H1 (cell line): ENCODE measurements around the gene GATB. TPM values are rescaled to one million over a fixed set of nuclear protein-coding genes. Genes with fewer than 3 reads are reported as not detected.

Source experiments
- CTCF ChIA-PET: fragments of 300-600 bp; sonication (Branson Sonifier 250); formaldehyde crosslinking; loops from one replicate; lab custom pipeline; 2021; ENCODE audit not compliant: partially characterized antibody; lab: Charles Lee
- POLR2A ChIA-PET: fragments of 300-600 bp; sonication (Branson Sonifier 250); formaldehyde crosslinking; loops from one replicate; lab custom pipeline; 2021; ENCODE audit warnings: inconsistent platforms; ENCODE audit not compliant: partially characterized antibody; lab: Charles Lee
- DNase-seq, 2 experiments: peaks; one replicate each; pipeline versions ENCODE4 v3.0.0 to v3.0.0-alpha.2; 2010 to 2022; ENCODE audit warnings: low spot score in 2 of 2, low read depth in 1 of 2, mixed read lengths in 1 of 2
- FAIRE-seq: peaks from 2 replicates; lab custom pipeline; 2011; peaks lifted over from hg19 to GRCh38; lab: Jason Lieb, UNC
- H2AFZ ChIP-seq: 2 replicates; pipeline ENCODE4 v1.8.1; 2012; ENCODE audit warnings: low read length, inconsistent platforms
- H2AK5ac ChIP-seq: 2 replicates; pipeline ENCODE4 v1.6.1; 2013; ENCODE audit warnings: low read depth, low read length
- H2BK120ac ChIP-seq: replicated peaks from 2 replicates; pipeline ENCODE3; 2013; ENCODE audit warnings: low read depth, low read length, inconsistent platforms
- H2BK12ac ChIP-seq: 2 replicates; pipeline ENCODE4 v1.6.1; 2013; ENCODE audit warnings: low read depth, low read length
- H2BK15ac ChIP-seq: 2 replicates; pipeline ENCODE4 v1.6.1; 2013; ENCODE audit warnings: low read length
- H2BK20ac ChIP-seq: 2 replicates; pipeline ENCODE4 v1.6.1; 2013; ENCODE audit warnings: low read length
- H2BK5ac ChIP-seq: 2 replicates; pipeline ENCODE4 v1.6.1; 2013; ENCODE audit warnings: low read depth, low read length
- H3K14ac ChIP-seq: 2 replicates; pipeline ENCODE4 v1.6.1; 2013; ENCODE audit warnings: inconsistent platforms; ENCODE audit not compliant: insufficient read length
- H3K18ac ChIP-seq: 2 replicates; pipeline ENCODE4 v1.6.1; 2013; ENCODE audit warnings: low read length; ENCODE audit errors: extremely low read depth
- H3K23ac ChIP-seq: 2 replicates; pipeline ENCODE4 v1.6.1; 2013; ENCODE audit warnings: inconsistent platforms; ENCODE audit not compliant: insufficient read length
- H3K23me2 ChIP-seq: 2 replicates; pipeline ENCODE4 v1.6.1; 2013; ENCODE audit warnings: low read depth, low read length
- H3K27ac ChIP-seq: 2 replicates; pipeline ENCODE4 v1.6.1; 2011; ENCODE audit warnings: low read depth, low read length, inconsistent platforms
- H3K27me3 ChIP-seq, 4 experiments: replicated peaks in 1 of 4; 1 replicate in 1 of 4; 2 replicates in 3 of 4; pipeline versions ENCODE4 v1.6.1 to v1.8.1; 2011 to 2013; ENCODE audit warnings: low read length in 3 of 4, mild to moderate bottlenecking in 3 of 4, inconsistent platforms in 2 of 4, mixed read lengths in 2 of 4, moderate library complexity in 1 of 4; ENCODE audit not compliant: control insufficient read depth in 3 of 4, insufficient read depth in 3 of 4; ENCODE audit errors: extremely low read depth in 1 of 4
- H3K36me3 ChIP-seq, 4 experiments: 2 replicates each; pipeline versions ENCODE4 v1.6.1 to v1.8.1; 2011 to 2013; ENCODE audit warnings: mild to moderate bottlenecking in 4 of 4, low read length in 3 of 4, moderate library complexity in 2 of 4, control low read depth in 1 of 4, inconsistent platforms in 1 of 4; ENCODE audit not compliant: insufficient read depth in 4 of 4, control insufficient read depth in 2 of 4
- H3K4ac ChIP-seq: replicated peaks from 2 replicates; pipeline ENCODE3; 2013; ENCODE audit warnings: low read length, low read depth, mixed read lengths, inconsistent platforms; ENCODE audit not compliant: insufficient read length
- H3K4me1 ChIP-seq, 4 experiments: replicated peaks in 1 of 4; 1 replicate in 1 of 4; 2 replicates in 3 of 4; pipeline versions ENCODE4 v1.6.1 to v1.8.1; 2011 to 2013; ENCODE audit warnings: low read length in 3 of 4, inconsistent platforms in 2 of 4, mixed read lengths in 1 of 4; ENCODE audit not compliant: insufficient read depth in 4 of 4, control insufficient read depth in 3 of 4
- H3K4me2 ChIP-seq, 2 experiments: 2 replicates each; pipeline versions ENCODE4 v1.6.1 to v1.8.1; 2011 to 2013; ENCODE audit warnings: low read depth in 2 of 2, low read length in 2 of 2, control low read depth in 1 of 2, inconsistent platforms in 1 of 2, mild to moderate bottlenecking in 1 of 2; ENCODE audit not compliant: insufficient read depth in 1 of 2
- H3K4me3 ChIP-seq, 4 experiments: fragments of 200-600, 300-600 bp in 1 of 4; sonication (generic), shearing (Covaris generic), sonication (Bioruptor Twin) in 1 of 4; 2 replicates each; pipeline versions ENCODE4 v1.5.1 to v1.8.1; 2011 to 2016; ENCODE audit warnings: low read length in 4 of 4, low read depth in 3 of 4, control low read depth in 2 of 4, inconsistent platforms in 2 of 4, mild to moderate bottlenecking in 2 of 4, mixed read lengths in 1 of 4, moderate library complexity in 1 of 4; ENCODE audit not compliant: insufficient read depth in 2 of 4; ENCODE audit errors: extremely low read depth in 1 of 4
- H3K56ac ChIP-seq: replicated peaks from 2 replicates; pipeline ENCODE3; 2013; ENCODE audit warnings: low read depth, mild to moderate bottlenecking, mixed read lengths, low read length, inconsistent platforms; ENCODE audit not compliant: insufficient read length
- H3K79me1 ChIP-seq: 2 replicates; pipeline ENCODE4 v1.6.1; 2013; ENCODE audit warnings: low read depth, low read length, control low read depth
- H3K79me2 ChIP-seq, 2 experiments: 2 replicates each; pipeline versions ENCODE4 v1.6.1 to v1.8.1; 2012 to 2013; ENCODE audit warnings: low read length in 2 of 2, mild to moderate bottlenecking in 2 of 2, inconsistent platforms in 1 of 2; ENCODE audit not compliant: insufficient read depth in 2 of 2, control insufficient read depth in 1 of 2
- H3K9ac ChIP-seq, 4 experiments: replicated peaks in 1 of 4; 1 replicate in 1 of 4; 2 replicates in 3 of 4; pipeline versions ENCODE4 v1.6.1 to v1.8.1; 2011 to 2013; ENCODE audit warnings: low read depth in 3 of 4, low read length in 3 of 4, control low read depth in 2 of 4, mild to moderate bottlenecking in 2 of 4, moderate library complexity in 2 of 4, inconsistent platforms in 1 of 4; ENCODE audit errors: extremely low read depth in 1 of 4
- H3K9me3 ChIP-seq, 2 experiments: 2 replicates each; pipeline versions ENCODE4 v1.6.1 to v1.8.1; 2012 to 2013; ENCODE audit warnings: mild to moderate bottlenecking in 2 of 2, moderate library complexity in 2 of 2, control low read depth in 1 of 2, inconsistent platforms in 1 of 2, low read depth in 1 of 2, low read length in 1 of 2, mixed read lengths in 1 of 2; ENCODE audit not compliant: insufficient read depth in 2 of 2
- H4K20me1 ChIP-seq, 2 experiments: replicated peaks in 1 of 2; 2 replicates each; pipeline versions ENCODE3 to v1.8.1; 2011 to 2013; ENCODE audit warnings: inconsistent platforms in 2 of 2, low read length in 2 of 2, mild to moderate bottlenecking in 1 of 2; ENCODE audit not compliant: insufficient read depth in 2 of 2, control insufficient read depth in 1 of 2
- H4K5ac ChIP-seq: 2 replicates; pipeline ENCODE4 v1.6.1; 2013; ENCODE audit warnings: low read length, low read depth, mixed read lengths, inconsistent platforms; ENCODE audit not compliant: insufficient read length
- H4K8ac ChIP-seq: 2 replicates; pipeline ENCODE4 v1.8.0; 2013; ENCODE audit warnings: mild to moderate bottlenecking, moderate library complexity, low read length, inconsistent platforms; ENCODE audit not compliant: insufficient read depth; ENCODE audit errors: extremely low read depth
- H4K91ac ChIP-seq: replicated peaks from 2 replicates; pipeline ENCODE3; 2013; ENCODE audit warnings: low read length, mixed read lengths, inconsistent platforms; ENCODE audit not compliant: insufficient read length
- BACH1 ChIP-seq: IDR thresholded peaks from 2 replicates; pipeline ENCODE4 v1.6.1; 2012; ENCODE audit warnings: low read length, improper control_type of control experiment
- CTCF ChIP-seq, 3 experiments: IDR thresholded peaks; 1 replicate in 2 of 3; 2 replicates in 1 of 3; pipeline versions ENCODE4 v1.5.1 to v1.6.1; 2011; ENCODE audit warnings: low read length in 3 of 3, mild to moderate bottlenecking in 3 of 3, inconsistent platforms in 2 of 3, low read depth in 1 of 3, moderate library complexity in 1 of 3; ENCODE audit not compliant: insufficient read depth in 1 of 3; ENCODE audit errors: control extremely low read depth in 1 of 3
- EP300 ChIP-seq, 2 experiments: IDR thresholded peaks; 1 replicate in 1 of 2; 2 replicates in 1 of 2; pipeline ENCODE4 v1.6.1; 2011 to 2012; ENCODE audit warnings: low read depth in 2 of 2, low read length in 2 of 2, mild to moderate bottlenecking in 2 of 2, borderline replicate concordance in 1 of 2, inconsistent platforms in 1 of 2, moderate library complexity in 1 of 2
- GTF2F1 ChIP-seq: IDR thresholded peaks from 2 replicates; pipeline ENCODE4 v1.6.1; 2012; ENCODE audit warnings: low read depth, low read length, improper control_type of control experiment, borderline replicate concordance
- JUN ChIP-seq: IDR thresholded peaks from 2 replicates; pipeline ENCODE4 v1.6.1; 2011; ENCODE audit warnings: low read depth, mild to moderate bottlenecking, improper control_type of control experiment, low read length
- NRF1 ChIP-seq: IDR thresholded peaks from 2 replicates; pipeline ENCODE4 v1.6.1; 2011; ENCODE audit warnings: mild to moderate bottlenecking, low read depth, low read length, improper control_type of control experiment
- POU5F1 ChIP-seq: IDR thresholded peaks from 2 replicates; pipeline ENCODE4 v1.6.1; 2011; ENCODE audit warnings: low read depth, mild to moderate bottlenecking, low read length, moderate library complexity
- RNF2 ChIP-seq: fragments of 200-900, 300-1000 bp; sonication (generic); IDR thresholded peaks from 2 replicates; pipeline ENCODE4 v1.7.1; 2016; ENCODE audit warnings: borderline replicate concordance, low read depth, mild to moderate bottlenecking, antibody characterized with exemption, low read length; ENCODE audit not compliant: poor library complexity, severe bottlenecking; ENCODE audit errors: missing control alignments
- SIX5 ChIP-seq: IDR thresholded peaks from 2 replicates; pipeline ENCODE4 v1.6.1; 2011; ENCODE audit warnings: mild to moderate bottlenecking, low read depth, low read length
- TEAD4 ChIP-seq: IDR thresholded peaks from 2 replicates; pipeline ENCODE4 v1.6.1; 2012; ENCODE audit warnings: low read depth, low read length, inconsistent platforms, mixed read lengths
- WGBS, 2 experiments: shearing (Covaris generic) in 1 of 2; methylation state at CpG; one replicate each; pipeline versions ENCODE4 v1.1.6 to v1.1.7; 2013 to 2015; ENCODE audit warnings: low lambda C conversion rate in 2 of 2, mixed read lengths in 2 of 2, inconsistent platforms in 1 of 2, low coverage in 1 of 2, missing lambda C conversion rate in 1 of 2; ENCODE audit not compliant: insufficient replicate concordance in 2 of 2, insufficient coverage in 1 of 2, insufficient read length in 1 of 2; ENCODE audit errors: extremely low coverage in 1 of 2, missing lambda C conversion rate in 1 of 2; 5-methylcytosine and 5-hydroxymethylcytosine counted together
- polyA plus RNA-seq, 7 experiments: library from polyadenylated mRNA; depleted of rRNA in 3 of 7; stranded (reverse) in 5 of 7; unstranded in 2 of 7; fragments of >200 nt in 5 of 7; fragments of 200-250 nt in 2 of 7; gene quantifications; 1 replicate in 5 of 7; 2 replicates in 1 of 7; 4 replicates in 1 of 7; pipeline versions ENCODE4 v1.2.1 to v1.2.3, GENCODE V29; 2011 to 2013; ENCODE audit warnings: missing spikeins in 2 of 7, mixed read lengths in 2 of 7
- total RNA-seq: library from RNA; stranded (reverse); fragmentation: NEBNext Ultra II Directional; extraction: Animal tissue kit (Norgen Biotek cat#: 25700); gene quantifications from 2 replicates; pipeline ENCODE4 v1.2.1, GENCODE V29; 2021

GATB gene
- total and polyA plus RNA-seq, 2 of the 8 experiments (the other 6 are each of a cell fraction or from before 2014, with no cell fraction given), result 15.3 to 18.0 TPM

GRCh38 chr4:151698213-151698612 lies 62.6 kb downstream of the GATB start:
- Histone ChIP-seq H3K4me3 (no peak overlapping the region), H3K27ac (no peak overlapping the region), H3K56ac (no peak overlapping the region), H2BK15ac (no peak overlapping the region), H4K8ac (no peak overlapping the region), H2AK5ac (no peak overlapping the region), H2BK20ac (no peak overlapping the region), H3K23me2 (no peaks in the 10 kb centered on the region), H3K23ac (no peak overlapping the region), H2BK12ac (no peak overlapping the region), H3K4me2 (no peak overlapping the region), H3K4me1 (no peaks in the 10 kb centered on the region), H3K79me2 (no peaks in the 10 kb centered on the region), H4K5ac (no peak overlapping the region), H3K79me1 (no peaks in the 10 kb centered on the region), H4K91ac (no peak overlapping the region), H3K4ac (no peak overlapping the region), H2BK5ac (no peak overlapping the region), H3K18ac (no peak overlapping the region), H2BK120ac (no peak overlapping the region), H3K9me3 (no peaks in the 10 kb centered on the region), H4K20me1 (peaks cover 0 to 3% of the 10 kb centered on the region in 2 experiments), H2AFZ (no peak overlapping the region), H3K36me3 (peaks cover 0 to 8% (median 1%) of the 10 kb centered on the region in 4 experiments; a peak in 4 of 8 replicates), H3K27me3 (no peaks in the 10 kb centered on the region), H3K14ac (no peak overlapping the region), H3K9ac (no peak overlapping the region)
- 89% methylated on average over 6 of the region's 6 CpGs; no CpG with 5 or more reads in 1 of the 2 experiments for WGBS, 2 experiments
- ChIA-PET POLR2A (no interaction called here), CTCF (no interaction called here)
- no peak for TF ChIP-seq NRF1
- no peak for TF ChIP-seq CTCF (IDR thresholded peaks at IDR 0.05; ENCODE audit: control extremely low read depth in 1 of 3, insufficient read depth in 1 of 3, low read depth in 1 of 3, low read length in 3 of 3)
- TF ChIP-seq JUN, result no peak
- TF ChIP-seq GTF2F1, result no peak
- no peak for TF ChIP-seq POU5F1
- TF ChIP-seq SIX5, result no peak
- no peak for TF ChIP-seq RNF2
- TF ChIP-seq TEAD4, result no peak
- TF ChIP-seq BACH1, result no peak
- no peak for TF ChIP-seq EP300 (IDR thresholded peaks at IDR 0.05; ENCODE audit: borderline replicate concordance in 1 of 2, low read depth in 2 of 2, low read length in 2 of 2)
- FAIRE-seq, result no peak
- DNase-seq, result no peak
